ENCODE data around the gene ATP5IF1. TPM values are rescaled to one million over a fixed set of nuclear protein-coding genes. Genes with fewer than 3 reads are reported as not detected.
A peak's percentile ranks its signal among the peaks of the same experiment; 100 is the strongest.

The ATP5IF1 gene
- total and polyA plus RNA-seq, 4 donors = 89.1 to 310 (median 245) TPM

DNA sequence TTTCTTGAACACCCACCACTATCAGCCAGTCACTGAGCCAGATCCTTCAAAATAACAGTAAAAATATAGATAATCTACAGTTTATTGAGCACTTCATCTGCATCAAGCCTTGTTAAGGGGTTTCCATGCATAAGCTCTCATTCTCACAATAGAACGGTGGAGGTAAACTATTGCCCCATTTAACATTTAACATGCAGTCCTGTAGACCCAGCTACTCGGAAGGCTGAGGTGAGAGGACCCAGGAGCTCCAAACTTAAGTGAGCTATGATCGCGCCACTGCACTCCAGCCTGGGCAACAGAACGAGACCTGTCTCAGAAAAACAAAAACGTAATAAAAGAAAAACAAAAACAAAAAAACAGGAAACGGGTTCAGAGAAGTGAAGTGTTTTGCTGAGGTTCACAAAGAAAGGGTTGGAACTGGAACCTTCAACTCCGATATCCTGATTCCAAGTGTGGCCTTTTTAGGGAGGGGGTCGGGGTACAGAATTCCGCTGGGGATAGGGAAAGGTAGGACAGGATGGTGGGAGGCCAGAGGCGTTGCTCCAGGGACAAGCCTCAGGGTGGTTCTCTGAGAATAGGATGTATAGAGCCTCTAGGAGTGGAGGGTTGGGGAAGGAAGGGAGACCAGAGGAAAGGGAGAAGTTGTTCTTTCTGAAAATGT, 11.8 kb downstream of the ATP5IF1 start:
- peak overlapping the region; percentile 84 for H3K4me3 ChIP-seq (ENCODE audit: low read depth, low read length)
- no peak for DNase-seq (ENCODE audit: low read depth in 4 of 6, low spot score in 6 of 6)
- no peaks in the 10 kb centered on the region for H3K9me3 ChIP-seq (ENCODE audit: control insufficient read depth, insufficient read depth, low read length)
- no peaks in the 10 kb centered on the region for H3K27me3 ChIP-seq (ENCODE audit: control insufficient read depth, insufficient read depth, low read length)
- H3K4me1 ChIP-seq (ENCODE audit: control insufficient read depth, insufficient read depth, low read length) = peaks cover 9% of the 10 kb centered on the region
- WGBS (ENCODE audit: insufficient coverage) = 65% methylated on average over 6 of the region's 11 CpGs
- peak overlapping the region; percentile 65 for H3K27ac ChIP-seq (ENCODE audit: low read depth, low read length)
- no peaks in the 10 kb centered on the region for H3K36me3 ChIP-seq (ENCODE audit: control insufficient read depth, insufficient read depth, low read length)

- 0% methylated on average over 6 of the region's 12 CpGs for WGBS (ENCODE audit: insufficient coverage)
- peak in 3 of 6 donors; percentile 71 to 91 (median 89) for DNase-seq (ENCODE audit: low read depth in 4 of 6, low spot score in 6 of 6)
- Histone ChIP-seq H3K27me3 (ENCODE audit: control insufficient read depth, insufficient read depth, low read length) (no peaks in the 10 kb centered on the region), H3K4me1 (ENCODE audit: control insufficient read depth, insufficient read depth, low read length) (peaks cover 9% of the 10 kb centered on the region), H3K4me3 (ENCODE audit: low read depth, low read length) (peak overlapping the region; percentile 19), H3K9me3 (ENCODE audit: control insufficient read depth, insufficient read depth, low read length) (no peaks in the 10 kb centered on the region), H3K27ac (ENCODE audit: low read depth, low read length) (peak overlapping the region; percentile 65), H3K36me3 (ENCODE audit: control insufficient read depth, insufficient read depth, low read length) (no peaks in the 10 kb centered on the region)
Measured at GRCh38 chr1:28248273-28249012, 12.5 kb downstream of the ATP5IF1 start.

GRCh38 chr1:28249013-28249865, 13.3 kb downstream of the ATP5IF1 start:
- DNase-seq (ENCODE audit: low read depth in 4 of 6, low spot score in 6 of 6) = no peak
- no CpG with 5 or more reads among the region's 3 CpGs for WGBS (ENCODE audit: insufficient coverage)
- H3K4me3 ChIP-seq (ENCODE audit: low read depth, low read length) = peak overlapping the region; percentile 19

DNA sequence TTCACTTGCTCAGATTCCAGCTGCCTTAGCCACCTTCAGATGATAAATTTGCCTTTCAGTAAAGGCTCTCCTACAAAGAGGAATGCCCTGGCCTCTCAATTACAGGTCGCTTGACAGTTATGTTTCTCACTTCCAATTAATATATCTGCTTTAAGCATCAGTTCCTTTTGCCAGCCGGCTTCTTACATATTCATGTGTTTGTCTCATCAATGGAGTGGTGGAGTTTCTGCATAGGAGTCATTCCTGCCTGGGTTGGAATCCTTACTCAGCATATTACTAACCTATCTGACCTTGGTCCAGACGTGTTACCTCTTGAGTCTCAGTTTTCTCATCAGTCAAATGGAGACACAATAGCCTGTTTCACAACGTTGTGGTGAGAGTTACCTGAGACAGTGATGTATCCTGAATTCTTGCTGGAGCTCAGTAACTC, 14.0 kb downstream of the ATP5IF1 start:
- H3K27ac ChIP-seq (ENCODE audit: low read depth, low read length) = no peak overlapping the region

More at GRCh38 chr1:28249013-28249865, 13.3 kb downstream of the ATP5IF1 start:
- H3K4me1 ChIP-seq (ENCODE audit: control insufficient read depth, insufficient read depth, low read length) = peaks cover 9% of the 10 kb centered on the region
- no peaks in the 10 kb centered on the region for H3K27me3 ChIP-seq (ENCODE audit: control insufficient read depth, insufficient read depth, low read length)
- peak overlapping the region; percentile 65 for H3K27ac ChIP-seq (ENCODE audit: low read depth, low read length)
- H3K36me3 ChIP-seq (ENCODE audit: control insufficient read depth, insufficient read depth, low read length) = no peaks in the 10 kb centered on the region
- no peaks in the 10 kb centered on the region for H3K9me3 ChIP-seq (ENCODE audit: control insufficient read depth, insufficient read depth, low read length)

GRCh38 chr1:28256197-28256827, 20.4 kb downstream of the ATP5IF1 start:
- Histone ChIP-seq H3K9me3 (ENCODE audit: control insufficient read depth, insufficient read depth, low read length) (no peaks in the 10 kb centered on the region), H3K27ac (ENCODE audit: low read depth, low read length) (no peak overlapping the region), H3K27me3 (ENCODE audit: control insufficient read depth, insufficient read depth, low read length) (peaks cover 4% of the 10 kb centered on the region), H3K4me1 (ENCODE audit: control insufficient read depth, insufficient read depth, low read length) (peaks cover 12% of the 10 kb centered on the region), H3K36me3 (ENCODE audit: control insufficient read depth, insufficient read depth, low read length) (no peaks in the 10 kb centered on the region), H3K4me3 (ENCODE audit: low read depth, low read length) (no peak overlapping the region)
- WGBS (ENCODE audit: insufficient coverage) = 83% methylated on average over 4 of the region's 6 CpGs
- DNase-seq (ENCODE audit: low read depth in 4 of 6, low spot score in 6 of 6) = no peak

More for the DNA sequence above, 14.0 kb downstream of the ATP5IF1 start:
- 86% methylated on average over 1 of the region's 4 CpGs for WGBS (ENCODE audit: insufficient coverage)
- Histone ChIP-seq H3K27me3 (ENCODE audit: control insufficient read depth, insufficient read depth, low read length) (no peaks in the 10 kb centered on the region), H3K4me3 (ENCODE audit: low read depth, low read length) (no peak overlapping the region), H3K4me1 (ENCODE audit: control insufficient read depth, insufficient read depth, low read length) (peaks cover 9% of the 10 kb centered on the region), H3K36me3 (ENCODE audit: control insufficient read depth, insufficient read depth, low read length) (no peaks in the 10 kb centered on the region), H3K9me3 (ENCODE audit: control insufficient read depth, insufficient read depth, low read length) (no peaks in the 10 kb centered on the region)
- DNase-seq (ENCODE audit: low read depth in 4 of 6, low spot score in 6 of 6) = no peak

DNA sequence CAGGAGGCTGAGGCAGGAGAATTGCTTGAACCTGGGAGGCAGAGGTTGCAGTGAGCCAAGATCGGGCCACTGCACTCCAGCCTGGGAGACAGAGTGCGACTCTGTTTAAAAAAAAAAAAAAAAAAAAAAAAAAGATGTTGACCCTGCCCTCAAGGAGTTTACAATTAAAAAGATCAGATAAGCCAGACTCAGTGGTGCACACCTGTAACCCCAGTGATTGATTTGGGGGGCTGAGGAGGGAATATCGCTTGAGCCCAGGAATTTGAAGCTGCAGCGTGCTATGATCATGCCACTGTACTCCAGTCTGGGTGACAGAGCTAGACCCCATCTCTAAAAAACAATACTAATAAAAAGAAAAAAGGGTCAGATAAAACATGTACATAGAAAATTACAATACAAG, 21.8 kb downstream of the ATP5IF1 start:
- H3K4me3 ChIP-seq (ENCODE audit: low read depth, low read length) = no peak overlapping the region
- no peaks in the 10 kb centered on the region for H3K9me3 ChIP-seq (ENCODE audit: control insufficient read depth, insufficient read depth, low read length)
- no CpG with 5 or more reads among the region's 4 CpGs for WGBS (ENCODE audit: insufficient coverage)
- H3K27me3 ChIP-seq (ENCODE audit: control insufficient read depth, insufficient read depth, low read length) = peaks cover 4% of the 10 kb centered on the region
- H3K4me1 ChIP-seq (ENCODE audit: control insufficient read depth, insufficient read depth, low read length) = peaks cover 16% of the 10 kb centered on the region
- H3K36me3 ChIP-seq (ENCODE audit: control insufficient read depth, insufficient read depth, low read length) = no peaks in the 10 kb centered on the region
- H3K27ac ChIP-seq (ENCODE audit: low read depth, low read length) = no peak overlapping the region
- DNase-seq (ENCODE audit: low read depth in 4 of 6, low spot score in 6 of 6) = no peak

GRCh38 chr1:28258628-28259251, 22.8 kb downstream of the ATP5IF1 start:
- Histone ChIP-seq H3K36me3 (ENCODE audit: control insufficient read depth, insufficient read depth, low read length) (no peaks in the 10 kb centered on the region), H3K9me3 (ENCODE audit: control insufficient read depth, insufficient read depth, low read length) (no peaks in the 10 kb centered on the region), H3K4me1 (ENCODE audit: control insufficient read depth, insufficient read depth, low read length) (peaks cover 16% of the 10 kb centered on the region), H3K4me3 (ENCODE audit: low read depth, low read length) (peak overlapping the region; percentile 95), H3K27me3 (ENCODE audit: control insufficient read depth, insufficient read depth, low read length) (peaks cover 4% of the 10 kb centered on the region), H3K27ac (ENCODE audit: low read depth, low read length) (no peak overlapping the region)
- DNase-seq (ENCODE audit: low read depth in 4 of 6, low spot score in 6 of 6) = no peak
- WGBS (ENCODE audit: insufficient coverage) = 25% methylated on average over 12 of the region's 12 CpGs

- WGBS (ENCODE audit: insufficient coverage) = under 1% methylated on average over 76 of the region's 76 CpGs
- Histone ChIP-seq H3K27me3 (ENCODE audit: control insufficient read depth, insufficient read depth, low read length) (peaks cover 4% of the 10 kb centered on the region), H3K4me3 (ENCODE audit: low read depth, low read length) (peak within 1 kb of the TSS; percentile 95), H3K4me1 (ENCODE audit: control insufficient read depth, insufficient read depth, low read length) (peaks cover 16% of the 10 kb centered on the region), H3K36me3 (ENCODE audit: control insufficient read depth, insufficient read depth, low read length) (no peaks in the 10 kb centered on the region), H3K27ac (ENCODE audit: low read depth, low read length) (peak within 1 kb of the TSS; percentile 89), H3K9me3 (ENCODE audit: control insufficient read depth, insufficient read depth, low read length) (no peaks in the 10 kb centered on the region)
- DNase-seq (ENCODE audit: low read depth in 4 of 6, low spot score in 6 of 6) = peak; percentile 87 to 99 (median 98)
Measured at GRCh38 chr1:28259252-28259933, 23.5 kb downstream of the ATP5IF1 start, which contains the start of gene SESN2. SESN2 (plus strand) TSS chr1:28259518; CDS start chr1:28259848, 330 bp downstream.

Data from spinal cord (tissue), 10 donors.